PFSK-1 (cell line): ENCODE measurements around the gene UMPS.

ENCODE experiments used
- FOXP2 ChIP-seq: optimal IDR thresholded peaks from 2 replicates; pipeline ENCODE3; 2011; ENCODE audit warnings: borderline replicate concordance, control low read depth, inconsistent platforms; ENCODE audit not compliant: insufficient read depth; ENCODE audit errors: extremely low read length, extremely low read depth
- POLR2AphosphoS5 ChIP-seq: IDR thresholded peaks from 2 replicates; pipeline ENCODE4 v1.6.1; 2012; ENCODE audit warnings: low read depth, mild to moderate bottlenecking, control low read depth, low read length, moderate library complexity
- REST ChIP-seq, 2 experiments: IDR thresholded peaks; 2 replicates each; pipeline versions ENCODE4 v1.6.1 to v1.8.0; 2011 to 2012; ENCODE audit warnings: low read depth in 2 of 2, low read length in 2 of 2, control low read depth in 1 of 2, inconsistent platforms in 1 of 2, mild to moderate bottlenecking in 1 of 2, moderate library complexity in 1 of 2; ENCODE audit not compliant: insufficient read depth in 1 of 2
- SIN3A ChIP-seq: IDR thresholded peaks from 2 replicates; pipeline ENCODE4 v1.6.1; 2012; ENCODE audit warnings: mild to moderate bottlenecking, low read length, moderate library complexity, borderline replicate concordance; ENCODE audit not compliant: insufficient read depth
- TAF1 ChIP-seq: IDR thresholded peaks from 2 replicates; pipeline ENCODE4 v1.6.1; 2012; ENCODE audit warnings: low read length, control low read depth, borderline replicate concordance; ENCODE audit not compliant: insufficient read depth

The UMPS gene

GRCh38 chr3:124780356-124780755 lies 50.1 kb downstream of the UMPS start:
- TF ChIP-seq SIN3A, result no peak
- TF ChIP-seq POLR2AphosphoS5, result no peak
- no peak for TF ChIP-seq REST (IDR thresholded peaks at IDR 0.05; ENCODE audit: insufficient read depth in 1 of 2, low read depth in 2 of 2, low read length in 2 of 2)
- no peak for TF ChIP-seq FOXP2

- TF ChIP-seq TAF1 (no peak), FOXP2 (peak; percentile 43)
These were observed 50.7 kb downstream of the UMPS start for GRCh38 chr3:124780761-124781475.

GRCh38 chr3:124781476-124782376 lies 51.5 kb downstream of the UMPS start:
- TF ChIP-seq REST (IDR thresholded peaks at IDR 0.05; ENCODE audit: insufficient read depth in 1 of 2, low read depth in 2 of 2, low read length in 2 of 2), result no peak
- TF ChIP-seq TAF1, result no peak
- no peak for TF ChIP-seq POLR2AphosphoS5
- no peak for TF ChIP-seq FOXP2
- TF ChIP-seq SIN3A, result no peak

- no peak for TF ChIP-seq TAF1
- TF ChIP-seq REST (IDR thresholded peaks at IDR 0.05; ENCODE audit: insufficient read depth in 1 of 2, low read depth in 2 of 2, low read length in 2 of 2), result no peak
- TF ChIP-seq POLR2AphosphoS5, result no peak
- TF ChIP-seq FOXP2, result no peak
- TF ChIP-seq SIN3A, result no peak
These were observed 53.4 kb downstream of the UMPS start for GRCh38 chr3:124783696-124784095.

- no peak for TF ChIP-seq REST (IDR thresholded peaks at IDR 0.05; ENCODE audit: insufficient read depth in 1 of 2, low read depth in 2 of 2, low read length in 2 of 2)
- TF ChIP-seq SIN3A, result no peak
- TF ChIP-seq TAF1, result no peak
- TF ChIP-seq POLR2AphosphoS5, result no peak
- no peak for TF ChIP-seq FOXP2
These were observed 54.6 kb downstream of the UMPS start for GRCh38 chr3:124784686-124785382.
